ENCODE data around the gene WDR62.

WDR62 gene

GRCh38 chr19:36086326-36086725, 31.6 kb downstream of the WDR62 start:
- Histone ChIP-seq H3K9me3 (replicated peaks; ENCODE audit: low read length) (no peaks in the 10 kb centered on the region), H3K36me3 (ENCODE audit: insufficient read depth, low read length) (peaks cover 32% of the 10 kb centered on the region), H3K9ac (ENCODE audit: low read depth, low read length) (no peak overlapping the region), H3K4me3 (ENCODE audit: low read length) (no peak overlapping the region), H3K4me2 (ENCODE audit: low read length) (no peak overlapping the region), H3K27me3 (ENCODE audit: control insufficient read depth, insufficient read depth, low read length) (no peaks in the 10 kb centered on the region), H3K4me1 (ENCODE audit: control insufficient read depth, insufficient read depth, low read length) (no peaks in the 10 kb centered on the region)

GRCh38 chr19:36089847-36090246, 35.1 kb downstream of the WDR62 start:
- no peaks in the 10 kb centered on the region for H3K4me1 ChIP-seq (ENCODE audit: control insufficient read depth, insufficient read depth, low read length)
- no peak overlapping the region for H3K4me2 ChIP-seq (ENCODE audit: low read length)
- H3K9me3 ChIP-seq (replicated peaks; ENCODE audit: low read length), result no peaks in the 10 kb centered on the region
- H3K4me3 ChIP-seq (ENCODE audit: low read length), result no peak overlapping the region
- H3K36me3 ChIP-seq (ENCODE audit: insufficient read depth, low read length), result peaks cover 15% of the 10 kb centered on the region
- H3K9ac ChIP-seq (ENCODE audit: low read depth, low read length), result no peak overlapping the region
- H3K27me3 ChIP-seq (ENCODE audit: control insufficient read depth, insufficient read depth, low read length), result no peaks in the 10 kb centered on the region

- Histone ChIP-seq H3K36me3 (ENCODE audit: insufficient read depth, low read length) (peaks cover 18% of the 10 kb centered on the region), H3K27me3 (ENCODE audit: control insufficient read depth, insufficient read depth, low read length) (no peaks in the 10 kb centered on the region), H3K9ac (ENCODE audit: low read depth, low read length) (no peak overlapping the region), H3K9me3 (replicated peaks; ENCODE audit: low read length) (no peaks in the 10 kb centered on the region), H3K4me2 (ENCODE audit: low read length) (no peak overlapping the region), H3K4me3 (ENCODE audit: low read length) (no peak overlapping the region), H3K4me1 (ENCODE audit: control insufficient read depth, insufficient read depth, low read length) (no peaks in the 10 kb centered on the region)
Observed at GRCh38 chr19:36090910-36091695, 36.4 kb downstream of the WDR62 start.

- Histone ChIP-seq H3K36me3 (ENCODE audit: insufficient read depth, low read length) (peaks cover 15% of the 10 kb centered on the region), H3K4me3 (ENCODE audit: low read length) (no peak overlapping the region), H3K27me3 (ENCODE audit: control insufficient read depth, insufficient read depth, low read length) (no peaks in the 10 kb centered on the region), H3K4me2 (ENCODE audit: low read length) (no peak overlapping the region), H3K9me3 (replicated peaks; ENCODE audit: low read length) (no peaks in the 10 kb centered on the region), H3K4me1 (ENCODE audit: control insufficient read depth, insufficient read depth, low read length) (no peaks in the 10 kb centered on the region), H3K9ac (ENCODE audit: low read depth, low read length) (no peak overlapping the region)
Observed at GRCh38 chr19:36092566-36092965, 37.9 kb downstream of the WDR62 start.

- Histone ChIP-seq H3K4me1 (ENCODE audit: control insufficient read depth, insufficient read depth, low read length) (no peaks in the 10 kb centered on the region), H3K4me3 (ENCODE audit: low read length) (no peak overlapping the region), H3K4me2 (ENCODE audit: low read length) (no peak overlapping the region), H3K9ac (ENCODE audit: low read depth, low read length) (no peak overlapping the region), H3K27me3 (ENCODE audit: control insufficient read depth, insufficient read depth, low read length) (no peaks in the 10 kb centered on the region), H3K36me3 (ENCODE audit: insufficient read depth, low read length) (peaks cover 15% of the 10 kb centered on the region), H3K9me3 (replicated peaks; ENCODE audit: low read length) (no peaks in the 10 kb centered on the region)
Observed at GRCh38 chr19:36093146-36093662, 38.5 kb downstream of the WDR62 start.

GRCh38 chr19:36093687-36094086, 39.0 kb downstream of the WDR62 start:
- no peak overlapping the region for H3K4me2 ChIP-seq (ENCODE audit: low read length)
- no peaks in the 10 kb centered on the region for H3K4me1 ChIP-seq (ENCODE audit: control insufficient read depth, insufficient read depth, low read length)

GRCh38 chr19:36097036-36097435, 42.3 kb downstream of the WDR62 start:
- Histone ChIP-seq H3K36me3 (ENCODE audit: insufficient read depth, low read length) (peaks cover 10% of the 10 kb centered on the region), H3K4me1 (ENCODE audit: control insufficient read depth, insufficient read depth, low read length) (no peaks in the 10 kb centered on the region), H3K4me2 (ENCODE audit: low read length) (no peak overlapping the region), H3K4me3 (ENCODE audit: low read length) (no peak overlapping the region), H3K9ac (ENCODE audit: low read depth, low read length) (no peak overlapping the region), H3K27me3 (ENCODE audit: control insufficient read depth, insufficient read depth, low read length) (no peaks in the 10 kb centered on the region), H3K9me3 (replicated peaks; ENCODE audit: low read length) (no peaks in the 10 kb centered on the region)

More at GRCh38 chr19:36093687-36094086, 39.0 kb downstream of the WDR62 start:
- H3K36me3 ChIP-seq (ENCODE audit: insufficient read depth, low read length), result peaks cover 15% of the 10 kb centered on the region
- H3K9me3 ChIP-seq (replicated peaks; ENCODE audit: low read length), result no peaks in the 10 kb centered on the region
- no peak overlapping the region for H3K9ac ChIP-seq (ENCODE audit: low read depth, low read length)
- no peak overlapping the region for H3K4me3 ChIP-seq (ENCODE audit: low read length)
- H3K27me3 ChIP-seq (ENCODE audit: control insufficient read depth, insufficient read depth, low read length), result no peaks in the 10 kb centered on the region

GRCh38 chr19:36099166-36099785, 44.6 kb downstream of the WDR62 start:
- no peaks in the 10 kb centered on the region for H3K27me3 ChIP-seq (ENCODE audit: control insufficient read depth, insufficient read depth, low read length)
- peaks cover 19% of the 10 kb centered on the region for H3K36me3 ChIP-seq (ENCODE audit: insufficient read depth, low read length)

GRCh38 chr19:36100476-36100875, 45.8 kb downstream of the WDR62 start:
- H3K36me3 ChIP-seq (ENCODE audit: insufficient read depth, low read length), result peaks cover 23% of the 10 kb centered on the region

More at GRCh38 chr19:36099166-36099785, 44.6 kb downstream of the WDR62 start:
- Histone ChIP-seq H3K9me3 (replicated peaks; ENCODE audit: low read length) (no peaks in the 10 kb centered on the region), H3K9ac (ENCODE audit: low read depth, low read length) (no peak overlapping the region), H3K4me3 (ENCODE audit: low read length) (no peak overlapping the region), H3K4me1 (ENCODE audit: control insufficient read depth, insufficient read depth, low read length) (no peaks in the 10 kb centered on the region), H3K4me2 (ENCODE audit: low read length) (no peak overlapping the region)

GRCh38 chr19:36101550-36102327, 47.0 kb downstream of the WDR62 start:
- Histone ChIP-seq H3K9ac (ENCODE audit: low read depth, low read length) (no peak overlapping the region), H3K27me3 (ENCODE audit: control insufficient read depth, insufficient read depth, low read length) (no peaks in the 10 kb centered on the region), H3K9me3 (replicated peaks; ENCODE audit: low read length) (no peaks in the 10 kb centered on the region), H3K4me1 (ENCODE audit: control insufficient read depth, insufficient read depth, low read length) (no peaks in the 10 kb centered on the region), H3K4me3 (ENCODE audit: low read length) (no peak overlapping the region), H3K36me3 (ENCODE audit: insufficient read depth, low read length) (peaks cover 23% of the 10 kb centered on the region), H3K4me2 (ENCODE audit: low read length) (no peak overlapping the region)

More at GRCh38 chr19:36100476-36100875, 45.8 kb downstream of the WDR62 start:
- Histone ChIP-seq H3K9me3 (replicated peaks; ENCODE audit: low read length) (no peaks in the 10 kb centered on the region), H3K27me3 (ENCODE audit: control insufficient read depth, insufficient read depth, low read length) (no peaks in the 10 kb centered on the region), H3K9ac (ENCODE audit: low read depth, low read length) (no peak overlapping the region), H3K4me1 (ENCODE audit: control insufficient read depth, insufficient read depth, low read length) (no peaks in the 10 kb centered on the region), H3K4me3 (ENCODE audit: low read length) (no peak overlapping the region), H3K4me2 (ENCODE audit: low read length) (no peak overlapping the region)

- no peaks in the 10 kb centered on the region for H3K9me3 ChIP-seq (replicated peaks; ENCODE audit: low read length)
- no peaks in the 10 kb centered on the region for H3K27me3 ChIP-seq (ENCODE audit: control insufficient read depth, insufficient read depth, low read length)
- H3K4me2 ChIP-seq (ENCODE audit: low read length), result no peak overlapping the region
- H3K4me1 ChIP-seq (ENCODE audit: control insufficient read depth, insufficient read depth, low read length), result no peaks in the 10 kb centered on the region
- no peak overlapping the region for H3K9ac ChIP-seq (ENCODE audit: low read depth, low read length)
- peaks cover 27% of the 10 kb centered on the region for H3K36me3 ChIP-seq (ENCODE audit: insufficient read depth, low read length)
- H3K4me3 ChIP-seq (ENCODE audit: low read length), result no peak overlapping the region
Observed at GRCh38 chr19:36103040-36103626, 48.4 kb downstream of the WDR62 start.

Data from skeletal muscle satellite cell (primary cell).